BJ (cell line): ENCODE measurements around the gene CRABP1. TPM values are rescaled to one million over a fixed set of nuclear protein-coding genes. Genes with fewer than 3 reads are reported as not detected.

Experiments used
- CTCF ChIA-PET: fragments of 350-600 bp; formaldehyde crosslinking; extraction: SDS; loops from one replicate; lab custom pipeline; 2021; ENCODE audit warnings: antibody characterized with exemption, inconsistent platforms; lab: Yijun Ruan, JAX
- POLR2A ChIA-PET: fragments of 300-600 bp; sonication (Branson Sonifier 250); formaldehyde crosslinking; extraction: SDS; loops from one replicate; lab custom pipeline; 2021; ENCODE audit warnings: antibody characterized with exemption; lab: Charles Lee
- DNase-seq: peaks from one replicate; pipeline ENCODE4 v3.0.0-alpha.2; 2011; ENCODE audit warnings: low read depth
- H3K27me3 ChIP-seq: 2 replicates; pipeline ENCODE4 v1.6.0; 2011; ENCODE audit warnings: low read length; ENCODE audit not compliant: control insufficient read depth, insufficient read depth
- H3K36me3 ChIP-seq: 2 replicates; pipeline ENCODE4 v1.5.1; 2011; ENCODE audit warnings: low read length; ENCODE audit not compliant: control insufficient read depth, insufficient read depth
- H3K4me3 ChIP-seq: 2 replicates; pipeline ENCODE4 v1.5.1; 2011; ENCODE audit warnings: low read depth, mild to moderate bottlenecking, control low read depth, low read length
- CTCF ChIP-seq: IDR thresholded peaks from 2 replicates; pipeline ENCODE4 v1.5.1; 2011; ENCODE audit warnings: low read depth, mild to moderate bottlenecking, control low read depth, inconsistent platforms, low read length, moderate library complexity; ENCODE audit not compliant: insufficient read depth
- polyA plus RNA-seq: library from polyadenylated mRNA; depleted of rRNA; stranded (reverse); fragments of >200 nt; gene quantifications from 2 replicates; pipeline ENCODE4 v1.2.3, GENCODE V29; 2011

CRABP1 gene
- polyA plus RNA-seq, 1 experiment: not detected

GRCh38 chr15:78312536-78312935, 27.6 kb upstream of the CRABP1 start:
- CTCF ChIA-PET: interaction anchor here (0.6 to 27.7 kb wide), 5 partner anchors 8 to 139 kb away, joined by 3 to 578 read pairs (median 4); no protein-coding TSS in a partner anchor
- no peaks in the 10 kb centered on the region for H3K36me3 ChIP-seq
- POLR2A ChIA-PET: no interaction called here
- TF ChIP-seq CTCF: no peak
- H3K4me3 ChIP-seq: no peak overlapping the region
- peaks cover 3% of the 10 kb centered on the region; the same call in 1 of the 2 replicates for H3K27me3 ChIP-seq
- DNase-seq: no peak

GRCh38 chr15:78312957-78313356, 27.2 kb upstream of the CRABP1 start:
- CTCF ChIA-PET: interaction anchor here (0.6 to 27.7 kb wide), 5 partner anchors 8 to 679 kb away, joined by 3 to 578 read pairs (median 3); no protein-coding TSS in a partner anchor

GRCh38 chr15:78313383-78313782, 26.8 kb upstream of the CRABP1 start:
- Histone ChIP-seq H3K27me3 (peaks cover 3% of the 10 kb centered on the region; the same call in 1 of the 2 replicates), H3K4me3 (no peak overlapping the region), H3K36me3 (no peaks in the 10 kb centered on the region)
- no peak for DNase-seq
- no peak for TF ChIP-seq CTCF
- POLR2A ChIA-PET: no interaction called here
- CTCF ChIA-PET: interaction anchor here (0.6 to 27.7 kb wide), 3 partner anchors 83 to 678 kb away, joined by 3 to 578 read pairs (median 57); no protein-coding TSS in a partner anchor

More at GRCh38 chr15:78312957-78313356, 27.2 kb upstream of the CRABP1 start:
- POLR2A ChIA-PET: no interaction called here
- Histone ChIP-seq H3K36me3 (no peaks in the 10 kb centered on the region), H3K4me3 (no peak overlapping the region), H3K27me3 (peaks cover 3% of the 10 kb centered on the region; the same call in 1 of the 2 replicates)
- no peak for TF ChIP-seq CTCF
- DNase-seq: no peak

- DNase-seq: no peak
- ChIA-PET POLR2A (no interaction called here), CTCF (interaction anchor here (0.9 to 27.7 kb wide), 2 partner anchors 12 to 100 kb away, joined by 3 to 578 read pairs; no protein-coding TSS in a partner anchor)
- Histone ChIP-seq H3K27me3 (peaks cover 3% of the 10 kb centered on the region; the same call in 1 of the 2 replicates), H3K36me3 (no peaks in the 10 kb centered on the region), H3K4me3 (no peak overlapping the region)
- TF ChIP-seq CTCF: no peak
These were observed 26.0 kb upstream of the CRABP1 start for GRCh38 chr15:78314181-78314581.

- POLR2A ChIA-PET: no interaction called here
- peak; percentile 45 for TF ChIP-seq CTCF
- DNase-seq: no peak
- H3K36me3 ChIP-seq: no peaks in the 10 kb centered on the region
- CTCF ChIA-PET: interaction anchor here (1.1 to 27.7 kb wide), 2 partner anchors 98 to 393 kb away, joined by 3 to 578 read pairs; no protein-coding TSS in a partner anchor
- peaks cover 3% of the 10 kb centered on the region; the same call in 1 of the 2 replicates for H3K27me3 ChIP-seq
- H3K4me3 ChIP-seq: no peak overlapping the region
These were observed 24.4 kb upstream of the CRABP1 start for GRCh38 chr15:78315686-78316282.
